H1 (cell line): ENCODE data around the gene LCA5L. TPM values are rescaled to one million over a fixed set of nuclear protein-coding genes. Genes with fewer than 3 reads are reported as not detected.

ENCODE experiments used
- EP300 ChIP-seq, 2 experiments: IDR thresholded peaks; 1 replicate in 1 of 2; 2 replicates in 1 of 2; pipeline ENCODE4 v1.6.1; 2011 to 2012; ENCODE audit warnings: low read depth in 2 of 2, low read length in 2 of 2, mild to moderate bottlenecking in 2 of 2, borderline replicate concordance in 1 of 2, inconsistent platforms in 1 of 2, moderate library complexity in 1 of 2
- SIX5 ChIP-seq: IDR thresholded peaks from 2 replicates; pipeline ENCODE4 v1.6.1; 2011; ENCODE audit warnings: mild to moderate bottlenecking, low read depth, low read length
- polyA plus RNA-seq, 7 experiments: library from polyadenylated mRNA; depleted of rRNA in 3 of 7; stranded (reverse) in 5 of 7; unstranded in 2 of 7; fragments of >200 nt in 5 of 7; fragments of 200-250 nt in 2 of 7; gene quantifications; 1 replicate in 5 of 7; 2 replicates in 1 of 7; 4 replicates in 1 of 7; pipeline versions ENCODE4 v1.2.1 to v1.2.3, GENCODE V29; 2011 to 2013; ENCODE audit warnings: missing spikeins in 2 of 7, mixed read lengths in 2 of 7
- total RNA-seq: library from RNA; stranded (reverse); fragmentation: NEBNext Ultra II Directional; extraction: Animal tissue kit (Norgen Biotek cat#: 25700); gene quantifications from 2 replicates; pipeline ENCODE4 v1.2.1, GENCODE V29; 2021

LCA5L gene
- total and polyA plus RNA-seq, 2 of the 8 experiments (the other 6 are each of a cell fraction or from before 2014, with no cell fraction given), result 0.11 to 0.84 TPM

DNA sequence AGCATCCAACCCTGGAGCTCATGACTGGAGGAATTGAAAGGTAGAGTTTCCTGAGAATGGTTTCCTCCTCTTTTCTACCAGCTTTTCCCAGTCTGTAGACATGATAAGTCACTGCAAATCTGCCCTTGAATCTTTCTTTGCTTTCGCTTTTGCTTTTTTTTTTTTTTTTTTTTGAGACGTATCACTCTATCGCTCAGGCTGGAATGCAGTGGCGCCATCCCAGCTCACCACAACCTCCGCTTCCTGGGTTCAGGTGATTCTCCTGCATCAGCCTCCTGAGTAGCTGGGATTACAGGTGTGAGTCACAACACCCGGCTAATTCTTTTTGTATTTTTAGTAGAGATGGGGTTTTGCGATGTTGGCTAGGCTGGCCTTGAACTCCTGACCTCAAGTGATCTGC, 1.7 kb upstream of the LCA5L start (continued):
- no peak for TF ChIP-seq EP300 (IDR thresholded peaks at IDR 0.05; ENCODE audit: borderline replicate concordance in 1 of 2, low read depth in 2 of 2, low read length in 2 of 2)
- no peak for TF ChIP-seq SIX5
